Right lobe of liver (tissue), 6 donors: ENCODE measurements around the gene MYH14. TPM values are rescaled to one million over a fixed set of nuclear protein-coding genes. Genes with fewer than 3 reads are reported as not detected.

Experiments
- ATAC-seq, 4 donors: fragments of 200-7000 bp; cut with Tn5 transposase; one replicate each; pipeline ENCODE4 v1.9.1; 2020; ENCODE audit warnings: mild to moderate bottlenecking in 4 of 4, moderate library complexity in 4 of 4
- DNase-seq, 3 donors: peaks; one replicate each; pipeline ENCODE4 v3.0.0-alpha.2; 2020
- H3K27ac ChIP-seq, 3 donors: fragments of 200-600 bp; one replicate each; pipeline ENCODE4 v1.8.0; 2022
- H3K27me3 ChIP-seq, 2 donors: fragments of 200-600 bp; one replicate each; pipeline ENCODE4 v1.8.0; 2022
- H3K36me3 ChIP-seq, 4 donors: fragments of 200-600 bp; sonication (generic) in 1 of 4; one replicate each; pipeline versions ENCODE4 v1.5.1 to v1.8.0; 2017 to 2022; ENCODE audit warnings: control low read depth in 1 of 4
- H3K4me1 ChIP-seq, 4 donors: fragments of 200-600 bp; sonication (generic) in 1 of 4; one replicate each; pipeline versions ENCODE4 v1.5.1 to v1.8.0; 2017 to 2022; ENCODE audit warnings: control low read depth in 1 of 4
- H3K4me3 ChIP-seq, 3 donors: fragments of 200-600 bp; one replicate each; pipeline ENCODE4 v1.8.0; 2022
- H3K9me3 ChIP-seq, 4 donors: fragments of 200-600 bp; sonication (generic) in 1 of 4; one replicate each; pipeline versions ENCODE4 v1.5.1 to v1.8.0; 2017 to 2022; ENCODE audit warnings: control low read depth in 1 of 4
- POLR2A ChIP-seq: fragments of 450-650 bp; IDR thresholded peaks from one replicate; pipeline ENCODE4 v1.6.1; 2017; ENCODE audit warnings: antibody characterized with exemption, mild to moderate bottlenecking
- WGBS: methylation state at CpG from one replicate; pipeline ENCODE4 v1.1.6; 2018; ENCODE audit warnings: low coverage, low lambda C conversion rate; ENCODE audit not compliant: insufficient coverage; ENCODE audit errors: missing lambda C conversion rate; 5-methylcytosine and 5-hydroxymethylcytosine counted together
- intact Hi-C, 2 donors: fragments of 100-400 bp; cut with DNase I; formaldehyde crosslinking; loops; one replicate each; pipeline versions ENCODE4 v1.11.2 to v1.14.1; 2022
- total RNA-seq, 6 experiments: library from RNA; depleted of rRNA in 2 of 6; stranded (reverse); fragments of >200 nt in 2 of 6; fragmentation: NEBNext Ultra II Directional in 3 of 6; extraction: Animal tissue kit (Norgen Biotek cat#: 25700) in 3 of 6; gene quantifications; one replicate each; pipeline versions ENCODE4 v1.1.0 to v1.2.4, GENCODE V29; 2016 to 2023
- TF ChIP-seq, protein P1 (sequence below), 4 donors: fragments of 200-600 bp in 3 of 4; fragments of 450-650 bp in 1 of 4; IDR thresholded peaks; one replicate each; pipeline versions ENCODE4 v1.5.1 to v1.8.0; 2016 to 2022; ENCODE audit warnings: antibody characterized with exemption in 4 of 4, mild to moderate bottlenecking in 2 of 4
- donor health status: DM: no; HTN: yes; CAD: no.
- donor health status: DM: no; HTN: no; CAD: no.
- donor health status: DM: no; HTN: no; CAD: no.
- donor health status: DM: no; HTN: yes; CAD: no.
- donor health status: DM: no; HTN: yes; CAD: no.

Gene MYH14
- total RNA-seq, 6 experiments from 2014 or later, result 49.1 to 89.0 (median 65.8) TPM

DNA sequence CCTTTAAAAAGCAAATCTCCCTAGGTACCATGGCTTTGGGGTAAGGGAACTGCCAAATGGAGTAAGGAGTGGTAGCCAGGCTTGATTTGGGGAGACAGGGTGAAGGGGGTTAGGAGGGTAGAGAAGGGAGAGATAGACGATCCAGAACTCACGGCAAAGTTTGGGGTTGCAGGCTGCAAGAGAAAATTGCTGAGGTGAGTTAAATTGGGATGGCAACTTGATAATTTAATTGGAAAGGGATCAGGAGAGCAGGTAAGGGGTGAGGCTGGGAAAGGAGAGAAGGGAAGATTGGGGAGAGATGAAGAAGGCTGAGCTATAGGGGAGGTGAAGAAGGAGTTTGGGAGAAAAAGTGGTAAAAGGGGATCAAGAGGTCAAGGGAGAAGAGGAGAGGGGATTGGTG, 44.3 kb upstream of the MYH14 start:
- H3K27me3 ChIP-seq, result no peaks in the 10 kb centered on the region
- no peak for ATAC-seq
- H3K4me1 ChIP-seq, result no peaks in the 10 kb centered on the region
- TF ChIP-seq, protein P1, sequence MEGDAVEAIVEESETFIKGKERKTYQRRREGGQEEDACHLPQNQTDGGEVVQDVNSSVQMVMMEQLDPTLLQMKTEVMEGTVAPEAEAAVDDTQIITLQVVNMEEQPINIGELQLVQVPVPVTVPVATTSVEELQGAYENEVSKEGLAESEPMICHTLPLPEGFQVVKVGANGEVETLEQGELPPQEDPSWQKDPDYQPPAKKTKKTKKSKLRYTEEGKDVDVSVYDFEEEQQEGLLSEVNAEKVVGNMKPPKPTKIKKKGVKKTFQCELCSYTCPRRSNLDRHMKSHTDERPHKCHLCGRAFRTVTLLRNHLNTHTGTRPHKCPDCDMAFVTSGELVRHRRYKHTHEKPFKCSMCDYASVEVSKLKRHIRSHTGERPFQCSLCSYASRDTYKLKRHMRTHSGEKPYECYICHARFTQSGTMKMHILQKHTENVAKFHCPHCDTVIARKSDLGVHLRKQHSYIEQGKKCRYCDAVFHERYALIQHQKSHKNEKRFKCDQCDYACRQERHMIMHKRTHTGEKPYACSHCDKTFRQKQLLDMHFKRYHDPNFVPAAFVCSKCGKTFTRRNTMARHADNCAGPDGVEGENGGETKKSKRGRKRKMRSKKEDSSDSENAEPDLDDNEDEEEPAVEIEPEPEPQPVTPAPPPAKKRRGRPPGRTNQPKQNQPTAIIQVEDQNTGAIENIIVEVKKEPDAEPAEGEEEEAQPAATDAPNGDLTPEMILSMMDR (IDR thresholded peaks at IDR 0.05), result no peak
- no peak for TF ChIP-seq POLR2A
- no peak for DNase-seq
- WGBS, result no CpG with 5 or more reads among the region's 2 CpGs
- H3K36me3 ChIP-seq, result no peaks in the 10 kb centered on the region
- no peak overlapping the region for H3K4me3 ChIP-seq
- no peaks in the 10 kb centered on the region for H3K9me3 ChIP-seq
- intact Hi-C loops, result no loop called here
- H3K27ac ChIP-seq, result no peak overlapping the region

DNA sequence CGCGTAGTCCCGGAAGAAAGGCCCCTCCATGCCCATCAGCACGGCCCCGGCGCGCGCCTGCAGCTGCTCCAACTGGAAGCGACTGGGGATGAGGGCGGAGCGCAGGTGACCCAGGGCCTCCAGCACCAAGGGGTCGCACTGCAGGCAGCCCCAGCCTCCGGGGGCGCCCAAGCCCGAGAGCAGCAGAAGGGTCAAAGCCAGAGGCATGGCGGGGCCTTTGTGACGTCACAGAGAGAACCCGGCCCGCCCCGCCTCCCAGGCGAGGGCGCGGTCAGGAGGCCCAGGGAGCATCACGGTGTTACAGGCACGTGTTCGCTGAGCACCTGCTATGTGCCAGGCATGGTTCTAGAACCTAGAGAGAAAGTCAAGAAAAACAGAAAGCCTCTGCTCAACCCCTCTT, 40.4 kb upstream of the MYH14 start, which contains the start of gene IZUMO2:
Gene IZUMO2 (minus strand): TSS at position 294 of the 400 bp plus-strand sequence. CDS start 87 bp downstream, at position 207.
- no peaks in the 10 kb centered on the region for H3K27me3 ChIP-seq
- H3K4me3 ChIP-seq, result no peak within 1 kb of the TSS
- no peak for DNase-seq
- no peaks in the 10 kb centered on the region for H3K9me3 ChIP-seq
- no peak within 1 kb of the TSS for H3K27ac ChIP-seq
- intact Hi-C loops, result loop anchor here in 1 of 2 donors (10.0 kb wide), 1 partner anchor 92 kb away; no protein-coding TSS in a partner anchor
- TF ChIP-seq, protein P1 (IDR thresholded peaks at IDR 0.05), result no peak
- no peak for TF ChIP-seq POLR2A
- H3K36me3 ChIP-seq, result no peaks in the 10 kb centered on the region
- ATAC-seq, result peak in 1 of 4 donors; percentile 16
- WGBS, result 27% methylated on average over 5 of the region's 26 CpGs
- H3K4me1 ChIP-seq, result no peaks in the 10 kb centered on the region

DNA sequence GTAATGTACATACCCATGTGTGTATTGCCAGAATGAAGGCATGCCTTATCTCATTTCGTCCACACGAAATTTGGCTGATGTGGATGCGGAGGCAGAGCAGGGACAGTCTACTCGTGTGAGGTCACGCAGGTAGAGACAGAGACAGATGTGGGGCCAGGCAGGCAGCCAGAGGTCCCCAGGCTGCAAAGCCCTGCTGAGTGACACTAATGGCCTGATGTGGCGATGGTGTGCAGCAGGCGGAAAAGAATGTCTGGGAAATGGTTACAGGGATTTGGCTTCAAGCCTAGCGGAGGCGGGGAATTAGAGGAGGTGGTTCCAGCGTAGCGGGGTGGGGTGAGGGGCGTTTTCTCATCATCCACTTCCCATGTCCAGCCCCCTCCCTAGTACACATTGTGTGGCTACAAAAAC, 36.1 kb upstream of the MYH14 start:
- H3K36me3 ChIP-seq, result no peaks in the 10 kb centered on the region
- ATAC-seq (no peak), DNase-seq (no peak)
- no peak overlapping the region for H3K27ac ChIP-seq
- intact Hi-C loops, result loop anchor here (5.0 to 10.0 kb wide), 2 partner anchors 87 to 90 kb away; no protein-coding TSS in a partner anchor
- H3K27me3 ChIP-seq, result no peaks in the 10 kb centered on the region
- H3K9me3 ChIP-seq, result no peaks in the 10 kb centered on the region
- H3K4me3 ChIP-seq, result no peak overlapping the region
- TF ChIP-seq POLR2A, result no peak
- TF ChIP-seq, protein P1 (IDR thresholded peaks at IDR 0.05), result no peak
- H3K4me1 ChIP-seq, result no peaks in the 10 kb centered on the region
- 0% methylated on average over 1 of the region's 12 CpGs for WGBS

DNA sequence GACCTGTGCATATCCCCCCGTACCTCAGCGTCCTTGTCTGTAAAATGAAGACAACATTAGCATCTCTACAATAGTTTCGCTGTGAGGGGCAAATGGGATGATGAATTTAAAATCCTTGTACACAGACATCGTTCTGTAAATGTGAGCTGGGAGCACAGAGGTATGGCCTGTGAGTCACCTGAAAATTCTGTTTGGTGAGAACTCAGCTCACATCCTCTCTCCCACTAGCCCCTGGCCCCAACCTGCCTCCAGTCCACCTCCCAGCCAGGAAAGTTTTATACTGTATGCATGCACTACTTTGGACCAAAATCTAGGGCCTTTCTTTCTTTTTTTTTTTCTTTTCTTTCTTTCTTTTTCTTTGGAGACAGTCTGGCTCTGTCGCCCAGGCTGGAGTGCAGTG, 31.7 kb upstream of the MYH14 start:
- Histone ChIP-seq H3K27ac (no peak overlapping the region), H3K36me3 (no peaks in the 10 kb centered on the region), H3K27me3 (no peaks in the 10 kb centered on the region), H3K4me3 (no peak overlapping the region), H3K9me3 (no peaks in the 10 kb centered on the region), H3K4me1 (no peaks in the 10 kb centered on the region)
- intact Hi-C loops, result no loop called here
- TF ChIP-seq, protein P1 (IDR thresholded peaks at IDR 0.05), result no peak
- no peak for TF ChIP-seq POLR2A
- ATAC-seq (no peak), DNase-seq (no peak)
- 90% methylated on average over 3 of the region's 5 CpGs for WGBS

DNA sequence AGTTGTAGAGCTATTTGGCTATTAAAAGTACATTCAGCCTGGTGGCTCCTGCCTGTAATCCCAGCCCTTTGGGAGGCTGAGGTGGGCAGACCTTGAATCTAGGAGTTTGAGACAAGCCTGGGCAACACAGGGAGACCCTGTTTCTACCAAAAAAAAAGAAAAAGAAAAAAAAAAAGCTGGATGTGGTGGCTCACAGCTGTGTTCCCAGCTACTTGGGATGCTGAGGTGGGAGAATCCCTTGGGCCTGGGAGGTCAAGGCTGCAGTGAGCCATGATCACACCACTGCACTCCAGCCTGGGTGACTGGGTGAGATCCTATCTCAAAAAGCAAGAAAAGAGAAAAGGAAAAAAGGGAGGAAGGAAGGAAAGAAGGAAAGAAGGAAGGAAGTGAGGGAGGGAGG, 30.7 kb upstream of the MYH14 start:
- Histone ChIP-seq H3K9me3 (no peaks in the 10 kb centered on the region), H3K4me3 (no peak overlapping the region), H3K36me3 (no peaks in the 10 kb centered on the region), H3K4me1 (no peaks in the 10 kb centered on the region), H3K27me3 (no peaks in the 10 kb centered on the region), H3K27ac (no peak overlapping the region)
- TF ChIP-seq, protein P1 (IDR thresholded peaks at IDR 0.05), result no peak
- TF ChIP-seq POLR2A, result no peak
- no peak for ATAC-seq
- intact Hi-C loops, result no loop called here
- DNase-seq, result no peak
